SK-N-SH treated with all-trans-retinoic acid at 6 μM for 48 hours (cell line): Measurements from ENCODE around the gene C12orf60.

Experiments used
- GLIS3 ChIP-seq: fragments of 250-450 bp; sonication (Bioruptor Pico); IDR thresholded peaks from 2 replicates; pipeline ENCODE4 v1.5.0; 2020; ENCODE audit warnings: mild to moderate bottlenecking, moderate library complexity
- SNAI2 ChIP-seq: fragments of 250-450 bp; sonication (Bioruptor Pico); IDR thresholded peaks from 2 replicates; pipeline ENCODE4 v1.5.0; 2020; ENCODE audit warnings: mild to moderate bottlenecking, moderate library complexity
- TCF4 ChIP-seq: fragments of 250-450 bp; sonication (Bioruptor Pico); IDR thresholded peaks from 2 replicates; pipeline ENCODE4 v1.8.0; 2021; ENCODE audit warnings: mild to moderate bottlenecking, moderate library complexity, borderline replicate concordance
- TOX ChIP-seq: fragments of 250-450 bp; sonication (Bioruptor Pico); IDR thresholded peaks from 2 replicates; pipeline ENCODE4 v1.8.0; 2021; ENCODE audit warnings: mild to moderate bottlenecking, moderate library complexity, borderline replicate concordance
- TSHZ2 ChIP-seq: fragments of 250-450 bp; sonication (Bioruptor Pico); IDR thresholded peaks from 2 replicates; pipeline ENCODE4 v1.5.0; 2020; ENCODE audit warnings: mild to moderate bottlenecking, moderate library complexity
- ZFP30 ChIP-seq: fragments of 450-650 bp; formaldehyde crosslinking; IDR thresholded peaks from 2 replicates; pipeline ENCODE4 v1.5.0; 2022; ENCODE audit warnings: mild to moderate bottlenecking, moderate library complexity
- ZNF70 ChIP-seq: fragments of 450-650 bp; formaldehyde crosslinking; IDR thresholded peaks from 2 replicates; pipeline ENCODE4 v1.5.0; 2020; ENCODE audit warnings: mild to moderate bottlenecking, moderate library complexity
- TF ChIP-seq, protein P1 (sequence below): fragments of 250-450 bp; sonication (Bioruptor Pico); IDR thresholded peaks from 2 replicates; pipeline ENCODE4 v1.5.1; 2020; ENCODE audit warnings: low read depth, mild to moderate bottlenecking, moderate library complexity

DNA sequence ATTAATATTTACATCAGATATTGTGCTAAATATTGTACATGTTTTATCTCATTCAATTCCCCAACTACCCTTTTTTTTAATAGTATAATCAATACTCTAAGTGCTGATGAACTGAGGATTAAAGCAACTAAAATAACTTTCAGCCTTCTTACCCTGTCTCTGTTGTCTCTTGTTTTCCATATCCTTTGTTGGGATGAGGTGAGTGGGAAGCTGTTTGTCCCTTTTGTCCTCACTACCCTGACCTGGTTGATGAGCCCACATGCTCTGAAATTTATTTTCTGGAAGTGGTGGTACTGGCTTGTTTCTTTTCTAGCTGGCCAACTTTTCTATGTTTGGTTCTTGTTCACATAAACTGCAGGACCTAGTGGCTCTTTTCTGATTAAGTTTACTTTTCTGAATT, 49.4 kb downstream of the C12orf60 start:
- TF ChIP-seq SNAI2 (CRISPR knock-in tag) (no peak), TOX (CRISPR knock-in tag) (no peak), TCF4 (CRISPR knock-in tag) (no peak), ZFP30 (CRISPR knock-in tag) (no peak), GLIS3 (CRISPR knock-in tag) (no peak), ZNF70 (CRISPR knock-in tag) (no peak), TSHZ2 (no peak)
- TF ChIP-seq, protein P1, sequence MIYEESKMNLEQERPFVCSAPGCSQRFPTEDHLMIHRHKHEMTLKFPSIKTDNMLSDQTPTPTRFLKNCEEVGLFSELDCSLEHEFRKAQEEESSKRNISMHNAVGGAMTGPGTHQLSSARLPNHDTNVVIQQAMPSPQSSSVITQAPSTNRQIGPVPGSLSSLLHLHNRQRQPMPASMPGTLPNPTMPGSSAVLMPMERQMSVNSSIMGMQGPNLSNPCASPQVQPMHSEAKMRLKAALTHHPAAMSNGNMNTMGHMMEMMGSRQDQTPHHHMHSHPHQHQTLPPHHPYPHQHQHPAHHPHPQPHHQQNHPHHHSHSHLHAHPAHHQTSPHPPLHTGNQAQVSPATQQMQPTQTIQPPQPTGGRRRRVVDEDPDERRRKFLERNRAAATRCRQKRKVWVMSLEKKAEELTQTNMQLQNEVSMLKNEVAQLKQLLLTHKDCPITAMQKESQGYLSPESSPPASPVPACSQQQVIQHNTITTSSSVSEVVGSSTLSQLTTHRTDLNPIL (CRISPR knock-in tag), result no peak
